Measurements from ENCODE around the gene LRBA. TPM values are rescaled to one million over a fixed set of nuclear protein-coding genes. Genes with fewer than 3 reads are reported as not detected.
A peak's percentile ranks its signal among the peaks of the same experiment; 100 is the strongest.
"Not testable (repeated sequence)": the region's sequence is repeated elsewhere in the genome, so short reads cannot be mapped to it uniquely, and the experiment has no call there.

LRBA gene
- 103 and 119 TPM in 2 replicates for total RNA-seq

DNA sequence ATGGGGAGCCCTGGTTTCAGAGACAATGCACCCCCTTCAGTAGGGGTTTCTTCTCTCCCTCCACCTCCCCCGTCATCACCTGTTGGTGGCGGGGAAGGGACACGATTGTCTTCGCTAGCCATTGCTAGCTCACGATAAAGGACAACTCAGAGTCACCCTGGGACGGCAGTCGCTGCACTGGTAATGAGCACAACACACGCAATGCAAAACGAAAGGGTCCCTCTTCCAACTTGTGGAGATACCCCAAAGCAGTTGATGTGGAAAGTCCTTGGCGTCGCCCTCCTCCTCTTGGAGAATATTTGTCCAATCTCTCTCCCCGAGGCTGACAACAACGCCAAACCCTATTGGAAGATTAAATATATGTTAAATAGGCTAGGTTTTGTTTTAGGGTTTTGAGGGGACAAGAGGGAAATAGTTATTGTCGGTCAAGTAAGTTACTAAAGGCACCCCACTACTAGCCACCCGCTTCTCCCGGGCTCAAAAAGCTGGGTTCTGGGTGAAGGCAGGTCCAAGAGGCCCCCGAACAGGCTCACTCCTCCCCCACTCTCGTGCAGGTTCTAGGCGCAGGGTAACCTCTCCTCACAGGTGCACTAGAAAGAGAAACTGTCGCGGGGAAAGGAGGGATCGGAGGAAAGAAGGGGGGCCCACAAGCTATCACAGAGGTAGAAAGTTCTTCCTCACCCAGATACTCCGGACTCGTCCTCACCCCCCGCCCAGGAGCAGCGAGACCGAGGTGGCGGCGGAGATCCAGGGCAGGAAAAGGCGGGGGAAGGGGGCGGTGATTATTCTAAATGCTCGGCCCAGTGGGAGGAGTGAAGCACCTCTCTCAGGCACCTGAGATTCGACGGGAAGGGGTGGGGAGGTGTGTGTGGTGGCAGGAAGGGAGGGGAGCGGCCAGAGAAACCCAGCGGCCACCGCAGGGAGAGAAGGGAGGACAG is at the start of gene LRBA:
TSS of gene LRBA (minus strand) at position 764 of the 938 bp plus-strand sequence. CDS start at position 122, 642 bp downstream.
- TF ChIP-seq, protein P1, sequence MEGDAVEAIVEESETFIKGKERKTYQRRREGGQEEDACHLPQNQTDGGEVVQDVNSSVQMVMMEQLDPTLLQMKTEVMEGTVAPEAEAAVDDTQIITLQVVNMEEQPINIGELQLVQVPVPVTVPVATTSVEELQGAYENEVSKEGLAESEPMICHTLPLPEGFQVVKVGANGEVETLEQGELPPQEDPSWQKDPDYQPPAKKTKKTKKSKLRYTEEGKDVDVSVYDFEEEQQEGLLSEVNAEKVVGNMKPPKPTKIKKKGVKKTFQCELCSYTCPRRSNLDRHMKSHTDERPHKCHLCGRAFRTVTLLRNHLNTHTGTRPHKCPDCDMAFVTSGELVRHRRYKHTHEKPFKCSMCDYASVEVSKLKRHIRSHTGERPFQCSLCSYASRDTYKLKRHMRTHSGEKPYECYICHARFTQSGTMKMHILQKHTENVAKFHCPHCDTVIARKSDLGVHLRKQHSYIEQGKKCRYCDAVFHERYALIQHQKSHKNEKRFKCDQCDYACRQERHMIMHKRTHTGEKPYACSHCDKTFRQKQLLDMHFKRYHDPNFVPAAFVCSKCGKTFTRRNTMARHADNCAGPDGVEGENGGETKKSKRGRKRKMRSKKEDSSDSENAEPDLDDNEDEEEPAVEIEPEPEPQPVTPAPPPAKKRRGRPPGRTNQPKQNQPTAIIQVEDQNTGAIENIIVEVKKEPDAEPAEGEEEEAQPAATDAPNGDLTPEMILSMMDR (IDR thresholded peaks at IDR 0.05; ENCODE audit: insufficient read depth, low read length, severe bottlenecking) = no peak
- peak within 1 kb of the TSS; percentile 77 for H3K4me3 ChIP-seq (ENCODE audit: low read depth, low read length)
- no peaks in the 10 kb centered on the region for H3K27me3 ChIP-seq (ENCODE audit: control insufficient read depth, insufficient read depth, low read length)
- DNase-seq (ENCODE audit: low read depth) (peak; percentile 79), FAIRE-seq (no peak)
- H3K36me3 ChIP-seq (ENCODE audit: control insufficient read depth, insufficient read depth, low read length) = no peaks in the 10 kb centered on the region

- H3K4me3 ChIP-seq (ENCODE audit: low read depth, low read length); FAIRE-seq; DNase-seq (ENCODE audit: low read depth); H3K36me3 ChIP-seq (ENCODE audit: control insufficient read depth, insufficient read depth, low read length); H3K27me3 ChIP-seq (ENCODE audit: control insufficient read depth, insufficient read depth, low read length): not testable (repeated sequence)
These were observed 48.1 kb upstream of the LRBA start for GRCh38 chr4:151063143-151063542.

GRCh38 chr4:151055539-151055938 is 40.5 kb upstream of the LRBA start:
- DNase-seq (ENCODE audit: low read depth) = no peak
- H3K27me3 ChIP-seq (ENCODE audit: control insufficient read depth, insufficient read depth, low read length) = no peaks in the 10 kb centered on the region
- no peaks in the 10 kb centered on the region for H3K36me3 ChIP-seq (ENCODE audit: control insufficient read depth, insufficient read depth, low read length)
- TF ChIP-seq, protein P1 (IDR thresholded peaks at IDR 0.05; ENCODE audit: insufficient read depth, low read length, severe bottlenecking) = no peak
- H3K4me3 ChIP-seq (ENCODE audit: low read depth, low read length) = no peak overlapping the region
- FAIRE-seq = no peak

GRCh38 chr4:151052785-151053184 is 37.7 kb upstream of the LRBA start:
- DNase-seq (ENCODE audit: low read depth) = peak; percentile 50
- TF ChIP-seq, protein P1 (IDR thresholded peaks at IDR 0.05; ENCODE audit: insufficient read depth, low read length, severe bottlenecking) = no peak
- no peaks in the 10 kb centered on the region for H3K36me3 ChIP-seq (ENCODE audit: control insufficient read depth, insufficient read depth, low read length)
- H3K27me3 ChIP-seq (ENCODE audit: control insufficient read depth, insufficient read depth, low read length) = no peaks in the 10 kb centered on the region
- no peak overlapping the region for H3K4me3 ChIP-seq (ENCODE audit: low read depth, low read length)
- FAIRE-seq = no peak

- FAIRE-seq = no peak
- H3K4me3 ChIP-seq (ENCODE audit: low read depth, low read length) = no peak overlapping the region
- H3K36me3 ChIP-seq (ENCODE audit: control insufficient read depth, insufficient read depth, low read length) = no peaks in the 10 kb centered on the region
- H3K27me3 ChIP-seq (ENCODE audit: control insufficient read depth, insufficient read depth, low read length) = no peaks in the 10 kb centered on the region
- TF ChIP-seq, protein P1 (IDR thresholded peaks at IDR 0.05; ENCODE audit: insufficient read depth, low read length, severe bottlenecking) = no peak
- no peak for DNase-seq (ENCODE audit: low read depth)
These were observed 34.4 kb upstream of the LRBA start for GRCh38 chr4:151049430-151049884.

DNA sequence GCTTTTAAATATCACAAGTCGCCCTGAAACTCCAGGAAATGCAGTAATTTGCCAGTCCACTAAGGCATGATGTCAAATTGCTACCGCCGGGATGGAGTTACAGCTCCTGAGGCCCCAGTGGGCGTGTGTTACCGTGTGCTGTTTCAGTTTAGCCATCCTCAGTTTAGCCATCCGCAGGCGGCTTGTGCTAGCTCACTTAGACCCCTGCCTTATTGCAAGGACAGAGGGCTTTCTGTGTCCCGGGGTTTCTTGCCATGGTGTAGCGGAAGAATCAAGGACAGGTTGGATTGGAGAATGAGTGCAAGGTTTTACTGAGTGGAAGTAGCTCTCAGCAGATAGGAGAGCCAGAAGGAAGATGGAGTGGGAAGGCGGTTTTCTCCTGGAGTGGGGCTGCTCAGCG is 33.8 kb upstream of the LRBA start:
- Histone ChIP-seq H3K4me3 (ENCODE audit: low read depth, low read length) (no peak overlapping the region), H3K36me3 (ENCODE audit: control insufficient read depth, insufficient read depth, low read length) (no peaks in the 10 kb centered on the region), H3K27me3 (ENCODE audit: control insufficient read depth, insufficient read depth, low read length) (no peaks in the 10 kb centered on the region)
- DNase-seq (ENCODE audit: low read depth) (no peak), FAIRE-seq (no peak)
- TF ChIP-seq, protein P1 (IDR thresholded peaks at IDR 0.05; ENCODE audit: insufficient read depth, low read length, severe bottlenecking) = no peak

Measured in bronchial epithelial cell (primary cell).